Activated T-cell treated with anti-CD3 and anti-CD28 coated beads, Interleukin-2, amount 50 U/mL, for 72 hours (primary cell): ENCODE measurements around the gene UFL1. TPM values are rescaled to one million over a fixed set of nuclear protein-coding genes. Genes with fewer than 3 reads are reported as not detected.

Experiments
- ATAC-seq, 2 donors: fragments of 150-1000 bp; cut with Tn5 transposase; replicated peaks in 1 of 2; 2 replicates each; pipeline ENCODE4 v1.10.0; 2021; ENCODE audit warnings: moderate library complexity in 2 of 2, mild to moderate bottlenecking in 1 of 2
- DNase-seq, 2 donors: peaks; one replicate each; pipeline ENCODE4 v3.0.0; 2021 to 2022; ENCODE audit warnings: mixed read lengths in 1 of 2
- H3K27ac Mint-ChIP-seq: one replicate; pipeline ENCODE4 v1.8.0; 2022; ENCODE audit warnings: mild to moderate bottlenecking, moderate library complexity, mixed read lengths
- H3K27me3 Mint-ChIP-seq: one replicate; pipeline ENCODE4 v1.8.0; 2022; ENCODE audit warnings: low read depth, mixed read lengths
- H3K36me3 Mint-ChIP-seq, 2 donors: one replicate each; pipeline ENCODE4 v1.8.0; 2022; ENCODE audit warnings: mixed read lengths in 2 of 2, mild to moderate bottlenecking in 1 of 2; ENCODE audit not compliant: insufficient read depth in 2 of 2
- H3K4me1 Mint-ChIP-seq: one replicate; pipeline ENCODE4 v1.8.0; 2022; ENCODE audit warnings: low read depth, mixed read lengths
- H3K4me3 Mint-ChIP-seq, 2 donors: one replicate each; pipeline ENCODE4 v1.8.0; 2022; ENCODE audit warnings: mild to moderate bottlenecking in 2 of 2, mixed read lengths in 2 of 2, moderate library complexity in 2 of 2
- H3K9me3 Mint-ChIP-seq, 2 donors: one replicate each; pipeline ENCODE4 v1.8.0; 2022; ENCODE audit warnings: mixed read lengths in 2 of 2
- total RNA-seq, 2 donors: library from RNA; stranded (reverse); gene quantifications; one replicate each; pipeline ENCODE4 v1.2.3, GENCODE V29; 2022

The UFL1 gene
- total RNA-seq, 2 donors from 2014 or later = 34.0 to 35.2 TPM

GRCh38 chr6:96604420-96604819, 82.8 kb downstream of the UFL1 start:
- DNase-seq (no peak), ATAC-seq (no peak)
- no peaks in the 10 kb centered on the region for H3K36me3 Mint-ChIP-seq
- no peaks in the 10 kb centered on the region for H3K9me3 Mint-ChIP-seq
- H3K4me3 Mint-ChIP-seq = no peak overlapping the region
- H3K27me3 Mint-ChIP-seq = peaks cover 25% of the 10 kb centered on the region
- H3K4me1 Mint-ChIP-seq = no peaks in the 10 kb centered on the region
- no peak overlapping the region for H3K27ac Mint-ChIP-seq

Other genes starting within 250 kb of the UFL1 start
- gene FHL5, start 41.3 kb downstream of the UFL1 start, total RNA-seq = not detected